HCT116 (cell line): Measurements from ENCODE around the gene RACK1. TPM values are rescaled to one million over a fixed set of nuclear protein-coding genes. Genes with fewer than 3 reads are reported as not detected.

Source experiments
- ATAC-seq: fragments of 200-7000 bp; cut with Tn5 transposase; 2 replicates; pipeline ENCODE4 v1.9.1; 2020; ENCODE audit warnings: mild to moderate bottlenecking, moderate library complexity
- BruUV-seq: library from RNA; stranded (reverse); fragments of 400-500 nt; replicated peaks from 2 replicates; lab custom pipeline; 2021; lab: Mats Ljungman, UMichigan
- CTCF ChIA-PET: fragments of 300-600 bp; sonication (Branson Sonifier 250); formaldehyde crosslinking; loops from one replicate; lab custom pipeline; 2021; ENCODE audit warnings: antibody characterized with exemption; lab: Charles Lee
- POLR2A ChIA-PET: fragments of 300-600, 350-600 bp; sonication (Branson Sonifier 250); formaldehyde crosslinking; loops from one replicate; lab custom pipeline; 2021; ENCODE audit warnings: antibody characterized with exemption; lab: Charles Lee
- RAD21 ChIA-PET, 2 experiments: fragments of 300-600 bp; sonication (Branson Sonifier 250); formaldehyde crosslinking; loops; one replicate each; lab custom pipeline; 2023; ENCODE audit warnings: low total read pairs in 2 of 2; ENCODE audit not compliant: uncharacterized antibody in 2 of 2, unreplicated experiment in 2 of 2, low non-redundant PET in 1 of 2; lab: Charles Lee
- DNase-seq: peaks from one replicate; pipeline ENCODE4 v3.0.0-alpha.2; 2010; ENCODE audit warnings: low read depth, low spot score
- H2AFZ ChIP-seq: fragments of 200-600 bp; shearing (Covaris generic), sonication (generic); 2 replicates; pipeline ENCODE4 v1.6.1; 2017; ENCODE audit warnings: low read depth, mixed run types, mixed read lengths, antibody characterized with exemption, low read length; ENCODE audit not compliant: poor library complexity, severe bottlenecking
- H3K27ac ChIP-seq: 2 replicates; pipeline ENCODE4 v1.5.1; 2012; ENCODE audit warnings: low read depth, low read length
- H3K27me3 ChIP-seq: fragments of 200-600 bp; sonication (generic); 2 replicates; pipeline ENCODE4 v1.6.1; 2016; ENCODE audit warnings: mixed run types, low read length, mixed read lengths; ENCODE audit not compliant: insufficient read depth
- H3K36me3 ChIP-seq, 2 experiments: fragments of 200-500 bp in 1 of 2; fragments of 200-600 bp in 1 of 2; sonication (Bioruptor generic) in 1 of 2; sonication (generic) in 1 of 2; 2 replicates each; pipeline versions ENCODE4 v1.5.1 to v1.6.1; 2014 to 2016; ENCODE audit warnings: low read length in 2 of 2, inconsistent platforms in 1 of 2, mixed read lengths in 1 of 2, mixed run types in 1 of 2; ENCODE audit not compliant: insufficient read depth in 2 of 2, control insufficient read depth in 1 of 2
- H3K4me1 ChIP-seq, 2 experiments: fragments of 200-600 bp in 1 of 2; sonication (generic) in 1 of 2; 2 replicates each; pipeline versions ENCODE4 v1.5.1 to v1.6.1; 2012 to 2017; ENCODE audit warnings: low read length in 2 of 2, inconsistent platforms in 1 of 2, mild to moderate bottlenecking in 1 of 2, mixed read lengths in 1 of 2, mixed run types in 1 of 2, moderate library complexity in 1 of 2; ENCODE audit not compliant: insufficient read depth in 2 of 2, control insufficient read depth in 1 of 2
- H3K4me2 ChIP-seq: fragments of 200-600 bp; sonication (generic); 2 replicates; pipeline ENCODE4 v1.6.1; 2017; ENCODE audit warnings: mixed run types, low read length, mixed read lengths
- H3K4me3 ChIP-seq, 2 experiments: fragments of 200-600 bp in 1 of 2; sonication (generic) in 1 of 2; replicated peaks in 1 of 2; 2 replicates each; pipeline ENCODE4 v1.5.1; 2011 to 2016; ENCODE audit warnings: low read length in 2 of 2, control low read depth in 1 of 2, low read depth in 1 of 2, mild to moderate bottlenecking in 1 of 2, mixed read lengths in 1 of 2, mixed run types in 1 of 2
- H3K79me2 ChIP-seq: fragments of 200-600 bp; sonication (generic); 2 replicates; pipeline ENCODE4 v1.6.1; 2017; ENCODE audit warnings: mild to moderate bottlenecking, mixed run types, low read length, moderate library complexity, mixed read lengths; ENCODE audit not compliant: insufficient read depth
- H3K9ac ChIP-seq: fragments of 200-600 bp; sonication (generic); 2 replicates; pipeline ENCODE4 v1.6.1; 2016; ENCODE audit warnings: low read length, mixed read lengths
- H3K9me2 ChIP-seq: fragments of 200-600 bp; sonication (generic), shearing (Covaris generic); 2 replicates; pipeline ENCODE4 v1.6.1; 2017; ENCODE audit warnings: mixed run types, mild to moderate bottlenecking, moderate library complexity; ENCODE audit not compliant: insufficient read depth
- H3K9me3 ChIP-seq, 2 experiments: fragments of 200-500 bp in 1 of 2; fragments of 200-600 bp in 1 of 2; sonication (Bioruptor generic) in 1 of 2; sonication (generic) in 1 of 2; 2 replicates each; pipeline ENCODE4 v1.6.1; 2014 to 2017; ENCODE audit warnings: low read length in 2 of 2, mixed read lengths in 2 of 2, inconsistent platforms in 1 of 2, low read depth in 1 of 2, mild to moderate bottlenecking in 1 of 2, mixed run types in 1 of 2, moderate library complexity in 1 of 2; ENCODE audit not compliant: control insufficient read depth in 1 of 2, insufficient read depth in 1 of 2
- H4K20me1 ChIP-seq: fragments of 200-600 bp; sonication (generic), shearing (Covaris generic); 2 replicates; pipeline ENCODE4 v1.6.1; 2017; ENCODE audit warnings: mixed run types, mild to moderate bottlenecking, moderate library complexity; ENCODE audit not compliant: insufficient read depth
- CEBPB ChIP-seq: IDR thresholded peaks from 2 replicates; pipeline ENCODE4 v1.6.1; 2012; ENCODE audit warnings: low read depth
- EGR1 ChIP-seq: IDR thresholded peaks from 2 replicates; pipeline ENCODE4 v1.6.1; 2012; ENCODE audit warnings: low read depth
- ELF1 ChIP-seq: IDR thresholded peaks from 2 replicates; pipeline ENCODE4 v1.6.1; 2012; ENCODE audit warnings: low read depth, borderline replicate concordance
- EZH2 ChIP-seq: fragments of 200-600 bp; sonication (generic); IDR thresholded peaks from 2 replicates; pipeline ENCODE4 v1.6.1; 2017; ENCODE audit warnings: antibody characterized with exemption, mixed run types
- EZH2phosphoT487 ChIP-seq: fragments of 200-600 bp; IDR thresholded peaks from 2 replicates; pipeline ENCODE4 v1.6.1; 2018; ENCODE audit warnings: antibody characterized with exemption, borderline replicate concordance
- FOSL1 ChIP-seq: IDR thresholded peaks from 2 replicates; pipeline ENCODE4 v1.6.1; 2012; ENCODE audit warnings: low read depth
- MAX ChIP-seq: IDR thresholded peaks from 2 replicates; pipeline ENCODE4 v1.6.1; 2012
- POLR2A ChIP-seq: IDR thresholded peaks from 2 replicates; pipeline ENCODE4 v1.7.0; 2011; ENCODE audit warnings: borderline replicate concordance; ENCODE audit not compliant: insufficient read depth, insufficient read length; ENCODE audit errors: extremely low read depth
- POLR2AphosphoS5 ChIP-seq: IDR thresholded peaks from 2 replicates; pipeline ENCODE4 v1.6.1; 2011; ENCODE audit warnings: mild to moderate bottlenecking, low read depth, low read length, moderate library complexity
- RAD21 ChIP-seq: IDR thresholded peaks from 2 replicates; pipeline ENCODE4 v1.6.1; 2012; ENCODE audit warnings: low read depth, mild to moderate bottlenecking
- SIN3A ChIP-seq: IDR thresholded peaks from 2 replicates; pipeline ENCODE4 v1.6.1; 2012; ENCODE audit warnings: low read depth
- SP1 ChIP-seq: IDR thresholded peaks from 2 replicates; pipeline ENCODE4 v1.6.1; 2012; ENCODE audit warnings: low read depth
- SRF ChIP-seq: IDR thresholded peaks from 2 replicates; pipeline ENCODE4 v1.6.1; 2012; ENCODE audit warnings: low read depth
- TCF7L2 ChIP-seq: IDR thresholded peaks from 2 replicates; pipeline ENCODE4 v1.7.0; 2011; ENCODE audit warnings: borderline replicate concordance, inconsistent platforms; ENCODE audit not compliant: insufficient read depth, insufficient read length; ENCODE audit errors: extremely low read depth
- YY1 ChIP-seq: IDR thresholded peaks from 2 replicates; pipeline ENCODE4 v1.6.1; 2011; ENCODE audit warnings: low read length, low read depth, moderate library complexity, mild to moderate bottlenecking; ENCODE audit not compliant: insufficient replicate concordance; ENCODE audit errors: extremely low read depth
- ZFX ChIP-seq: fragments of 450-650 bp; IDR thresholded peaks from 2 replicates; pipeline ENCODE4 v1.6.1; 2017
- ZNF274 ChIP-seq: fragments of 200-500 bp; sonication (Bioruptor generic); IDR thresholded peaks from 2 replicates; pipeline ENCODE4 v1.6.1; 2014; ENCODE audit warnings: mild to moderate bottlenecking, low read depth, low read length, inconsistent platforms
- intact Hi-C: fragments of 100-400 bp; cut with micrococcal nuclease; formaldehyde crosslinking; loops from 2 replicates; pipeline ENCODE4 v1.10.0; 2022
- total RNA-seq: library from RNA; stranded (reverse); gene quantifications from one replicate; pipeline ENCODE4 v1.2.1, GENCODE V29; 2021; ENCODE audit not compliant: unreplicated experiment
- TF ChIP-seq, protein P1 (sequence below), 3 experiments: fragments of 200-600 bp in 1 of 3; sonication (generic) in 1 of 3; IDR thresholded peaks in 2 of 3; conservative IDR thresholded peaks in 1 of 3; 2 replicates each; pipeline ENCODE4 v1.5.1; 2012 to 2017; ENCODE audit warnings: low read depth in 2 of 3, low read length in 2 of 3, antibody characterized with exemption in 1 of 3, borderline replicate concordance in 1 of 3, control low read depth in 1 of 3, mild to moderate bottlenecking in 1 of 3, mixed read lengths in 1 of 3, mixed run types in 1 of 3, moderate library complexity in 1 of 3; ENCODE audit not compliant: insufficient read depth in 1 of 3
- TF ChIP-seq, protein P2 (sequence below): IDR thresholded peaks from 2 replicates; pipeline ENCODE4 v1.6.1; 2012
- TF ChIP-seq, protein P3 (sequence below): IDR thresholded peaks from 2 replicates; pipeline ENCODE4 v1.6.1; 2011; ENCODE audit warnings: mild to moderate bottlenecking, low read length, moderate library complexity; ENCODE audit not compliant: insufficient replicate concordance; ENCODE audit errors: extremely low read depth

The RACK1 gene
- total RNA-seq, 1 experiment from 2014 or later, result 2,432 TPM

DNA sequence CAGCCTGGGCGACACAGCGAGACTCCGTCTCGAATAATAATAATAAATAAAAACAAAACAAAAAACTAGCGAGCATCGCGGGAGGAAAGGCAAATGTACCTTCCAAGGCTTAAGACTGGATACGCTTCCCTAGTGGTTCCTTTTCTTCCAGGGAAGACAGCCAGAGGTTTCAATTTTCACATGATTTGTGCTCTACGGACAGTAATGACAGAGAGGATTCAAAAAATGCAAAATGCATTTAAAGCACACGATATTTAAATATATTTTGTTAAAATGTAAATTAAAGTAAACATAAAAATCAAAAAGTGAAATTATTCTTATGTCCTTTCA, 24.9 kb downstream of the RACK1 start:
- no peak for ATAC-seq
- BruUV-seq, result no TSS peak
- Histone ChIP-seq H3K27me3 (no peaks in the 10 kb centered on the region), H3K9me2 (no peaks in the 10 kb centered on the region), H2AFZ (peak overlapping the region; percentile 94), H3K27ac (peak overlapping the region; percentile 58), H3K4me2 (peak overlapping the region; percentile 70), H3K4me1 (peaks cover 13 to 48% of the 10 kb centered on the region in 2 experiments), H3K9me3 (no peaks in the 10 kb centered on the region), H4K20me1 (no peaks in the 10 kb centered on the region), H3K4me3 (peak overlapping the region; percentile 32 to 42; a peak in 3 of 4 replicates), H3K9ac (peak overlapping the region; percentile 47), H3K79me2 (no peaks in the 10 kb centered on the region), H3K36me3 (no peaks in the 10 kb centered on the region)
- intact Hi-C loops, result loop anchor here (1.0 kb wide), 3 partner anchors 8 to 43 kb away; partner anchors contain the start of gene TRIM52
- ChIA-PET RAD21 (no interaction called here), POLR2A (no interaction called here), CTCF (no interaction called here)
- TF ChIP-seq EZH2 (no peak), YY1 (no peak), SIN3A (no peak), ELF1 (no peak), RAD21 (no peak), TCF7L2 (no peak), SRF (no peak), FOSL1 (no peak), EZH2phosphoT487 (no peak), SP1 (no peak), POLR2A (no peak), MAX (no peak), POLR2AphosphoS5 (no peak), EGR1 (no peak), ZNF274 (no peak), ZFX (no peak), CEBPB (no peak)
- TF ChIP-seq, protein P1, sequence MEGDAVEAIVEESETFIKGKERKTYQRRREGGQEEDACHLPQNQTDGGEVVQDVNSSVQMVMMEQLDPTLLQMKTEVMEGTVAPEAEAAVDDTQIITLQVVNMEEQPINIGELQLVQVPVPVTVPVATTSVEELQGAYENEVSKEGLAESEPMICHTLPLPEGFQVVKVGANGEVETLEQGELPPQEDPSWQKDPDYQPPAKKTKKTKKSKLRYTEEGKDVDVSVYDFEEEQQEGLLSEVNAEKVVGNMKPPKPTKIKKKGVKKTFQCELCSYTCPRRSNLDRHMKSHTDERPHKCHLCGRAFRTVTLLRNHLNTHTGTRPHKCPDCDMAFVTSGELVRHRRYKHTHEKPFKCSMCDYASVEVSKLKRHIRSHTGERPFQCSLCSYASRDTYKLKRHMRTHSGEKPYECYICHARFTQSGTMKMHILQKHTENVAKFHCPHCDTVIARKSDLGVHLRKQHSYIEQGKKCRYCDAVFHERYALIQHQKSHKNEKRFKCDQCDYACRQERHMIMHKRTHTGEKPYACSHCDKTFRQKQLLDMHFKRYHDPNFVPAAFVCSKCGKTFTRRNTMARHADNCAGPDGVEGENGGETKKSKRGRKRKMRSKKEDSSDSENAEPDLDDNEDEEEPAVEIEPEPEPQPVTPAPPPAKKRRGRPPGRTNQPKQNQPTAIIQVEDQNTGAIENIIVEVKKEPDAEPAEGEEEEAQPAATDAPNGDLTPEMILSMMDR (IDR thresholded peaks at IDR 0.05 in 2 of 3, conservative IDR thresholded peaks at IDR 0.05 in 1 of 3; ENCODE audit: borderline replicate concordance in 1 of 3, insufficient read depth in 1 of 3, low read depth in 2 of 3, low read length in 2 of 3), result no peak
- TF ChIP-seq, protein P2, sequence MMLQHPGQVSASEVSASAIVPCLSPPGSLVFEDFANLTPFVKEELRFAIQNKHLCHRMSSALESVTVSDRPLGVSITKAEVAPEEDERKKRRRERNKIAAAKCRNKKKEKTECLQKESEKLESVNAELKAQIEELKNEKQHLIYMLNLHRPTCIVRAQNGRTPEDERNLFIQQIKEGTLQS, result no peak
- TF ChIP-seq, protein P3, sequence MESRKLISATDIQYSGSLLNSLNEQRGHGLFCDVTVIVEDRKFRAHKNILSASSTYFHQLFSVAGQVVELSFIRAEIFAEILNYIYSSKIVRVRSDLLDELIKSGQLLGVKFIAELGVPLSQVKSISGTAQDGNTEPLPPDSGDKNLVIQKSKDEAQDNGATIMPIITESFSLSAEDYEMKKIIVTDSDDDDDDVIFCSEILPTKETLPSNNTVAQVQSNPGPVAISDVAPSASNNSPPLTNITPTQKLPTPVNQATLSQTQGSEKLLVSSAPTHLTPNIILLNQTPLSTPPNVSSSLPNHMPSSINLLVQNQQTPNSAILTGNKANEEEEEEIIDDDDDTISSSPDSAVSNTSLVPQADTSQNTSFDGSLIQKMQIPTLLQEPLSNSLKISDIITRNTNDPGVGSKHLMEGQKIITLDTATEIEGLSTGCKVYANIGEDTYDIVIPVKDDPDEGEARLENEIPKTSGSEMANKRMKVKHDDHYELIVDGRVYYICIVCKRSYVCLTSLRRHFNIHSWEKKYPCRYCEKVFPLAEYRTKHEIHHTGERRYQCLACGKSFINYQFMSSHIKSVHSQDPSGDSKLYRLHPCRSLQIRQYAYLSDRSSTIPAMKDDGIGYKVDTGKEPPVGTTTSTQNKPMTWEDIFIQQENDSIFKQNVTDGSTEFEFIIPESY, result no peak
- no peak for DNase-seq
